NCI-H2227 (cell line): ENCODE results near the gene PRMT3.
"Not testable (repeated sequence)": the region's sequence is repeated elsewhere in the genome, so short reads cannot be mapped to it uniquely, and the experiment has no call there.

ENCODE experiments used
- DNase-seq: peaks from one replicate; lab custom pipeline; 2025; ENCODE audit not compliant: unreplicated experiment; lab: John Stamatoyannopoulos, UW

The PRMT3 gene

GRCh38 chr11:20373568-20374209, 13.8 kb upstream of the PRMT3 start:
- no peak for DNase-seq

- no peak for DNase-seq
Measured at GRCh38 chr11:20374741-20375300, 12.7 kb upstream of the PRMT3 start.

- no peak for DNase-seq
Measured at GRCh38 chr11:20376162-20376730, 11.3 kb upstream of the PRMT3 start.

- not testable (repeated sequence) for DNase-seq
Measured at GRCh38 chr11:20385996-20386395, 1.5 kb upstream of the PRMT3 start.

- DNase-seq = peak; percentile 8
Measured at GRCh38 chr11:20388096-20389055, 860 bp downstream of the PRMT3 start.

- peak; percentile 66 for DNase-seq
Measured at GRCh38 chr11:20397281-20397680, 9.8 kb downstream of the PRMT3 start.

GRCh38 chr11:20399498-20399897, 12.0 kb downstream of the PRMT3 start:
- DNase-seq = no peak

GRCh38 chr11:20403059-20403458, 15.5 kb downstream of the PRMT3 start:
- DNase-seq = no peak

- DNase-seq = no peak
Measured at GRCh38 chr11:20406484-20406883, 19.0 kb downstream of the PRMT3 start.

- no peak for DNase-seq
Measured at GRCh38 chr11:20407344-20407743, 19.8 kb downstream of the PRMT3 start.

GRCh38 chr11:20415432-20415831, 27.9 kb downstream of the PRMT3 start:
- DNase-seq = no peak

- DNase-seq = no peak
Measured at GRCh38 chr11:20417771-20418170, 30.3 kb downstream of the PRMT3 start.

- DNase-seq = no peak
Measured at GRCh38 chr11:20421946-20422345, 34.4 kb downstream of the PRMT3 start.

- DNase-seq = no peak
Measured at GRCh38 chr11:20429216-20429615, 41.7 kb downstream of the PRMT3 start.

- DNase-seq = no peak
Measured at GRCh38 chr11:20438637-20439036, 51.1 kb downstream of the PRMT3 start.

- DNase-seq = peak; percentile 5
Measured at GRCh38 chr11:20443596-20443995, 56.1 kb downstream of the PRMT3 start.

GRCh38 chr11:20444535-20444934, 57.0 kb downstream of the PRMT3 start:
- DNase-seq = no peak

- no peak for DNase-seq
Measured at GRCh38 chr11:20448834-20449233, 61.3 kb downstream of the PRMT3 start.

- DNase-seq = no peak
Measured at GRCh38 chr11:20450829-20451228, 63.3 kb downstream of the PRMT3 start.

- DNase-seq = no peak
Measured at GRCh38 chr11:20451568-20451967, 64.1 kb downstream of the PRMT3 start.

- no peak for DNase-seq
Measured at GRCh38 chr11:20452585-20452984, 65.1 kb downstream of the PRMT3 start.
